GM23338 (cell line): Measurements from ENCODE around the gene SLCO3A1. TPM values are rescaled to one million over a fixed set of nuclear protein-coding genes. Genes with fewer than 3 reads are reported as not detected.

Experiments used
- ATAC-seq: fragments of 200-7000 bp; cut with Tn5 transposase; 3 replicates; pipeline ENCODE4 v1.9.1; 2020
- DNase-seq: peaks from one replicate; pipeline ENCODE4 v3.0.0-alpha.2; 2015; ENCODE audit warnings: low spot score
- H2AFZ ChIP-seq: fragments of 200-600 bp; sonication (generic); 2 replicates; pipeline ENCODE4 v1.8.0; 2016; ENCODE audit warnings: antibody characterized with exemption, mild to moderate bottlenecking, moderate library complexity
- H3F3A ChIP-seq: fragments of 200-600 bp; sonication (generic); replicated peaks from 2 replicates; pipeline ENCODE4 v1.8.0; 2017; ENCODE audit warnings: antibody characterized with exemption, mixed run types, low read depth
- H3K27ac ChIP-seq: fragments of 200-600 bp; sonication (generic); 2 replicates; pipeline ENCODE4 v1.6.1; 2016; ENCODE audit warnings: low read depth
- H3K27me3 ChIP-seq: fragments of 200-600 bp; sonication (generic); 2 replicates; pipeline ENCODE4 v1.8.0; 2016; ENCODE audit warnings: mild to moderate bottlenecking, mixed run types, moderate library complexity; ENCODE audit not compliant: insufficient read depth
- H3K36me3 ChIP-seq: fragments of 200-600 bp; sonication (generic); 2 replicates; pipeline ENCODE4 v1.8.0; 2016; ENCODE audit warnings: mild to moderate bottlenecking; ENCODE audit not compliant: insufficient read depth
- H3K4me1 ChIP-seq: fragments of 200-600 bp; sonication (generic); 2 replicates; pipeline ENCODE4 v1.8.0; 2016; ENCODE audit warnings: mild to moderate bottlenecking, moderate library complexity; ENCODE audit not compliant: insufficient read depth
- H3K4me2 ChIP-seq: fragments of 200-600 bp; sonication (generic); 2 replicates; pipeline ENCODE4 v1.7.1; 2017; ENCODE audit warnings: mixed run types
- H3K4me3 ChIP-seq: fragments of 200-600 bp; sonication (generic); 2 replicates; pipeline ENCODE4 v1.6.1; 2016; ENCODE audit warnings: mixed run types
- H3K79me2 ChIP-seq: fragments of 200-600 bp; sonication (generic); replicated peaks from 2 replicates; pipeline ENCODE4 v1.8.0; 2017; ENCODE audit warnings: mild to moderate bottlenecking; ENCODE audit not compliant: insufficient read depth
- H3K9me2 ChIP-seq: fragments of 200-600 bp; sonication (generic); 2 replicates; pipeline ENCODE4 v1.8.0; 2017; ENCODE audit not compliant: insufficient read depth
- H4K20me1 ChIP-seq: fragments of 200-600 bp; sonication (generic); replicated peaks from 2 replicates; pipeline ENCODE4 v1.8.0; 2017; ENCODE audit warnings: mild to moderate bottlenecking; ENCODE audit not compliant: insufficient read depth
- H3K27ac Mint-ChIP-seq: 2 replicates; pipeline ENCODE4 v1.8.0; 2020; ENCODE audit warnings: inconsistent platforms, mild to moderate bottlenecking, moderate library complexity, mixed read lengths
- H3K27me3 Mint-ChIP-seq: 3 replicates; pipeline ENCODE4 v1.8.0; 2022; ENCODE audit warnings: low read depth, mild to moderate bottlenecking, moderate library complexity, mixed read lengths, inconsistent platforms; ENCODE audit not compliant: insufficient read depth, poor library complexity
- H3K36me3 Mint-ChIP-seq: 3 replicates; pipeline ENCODE4 v1.8.0; 2021; ENCODE audit warnings: low read depth, mild to moderate bottlenecking, inconsistent platforms, moderate library complexity, mixed read lengths
- H3K4me1 Mint-ChIP-seq: 3 replicates; pipeline ENCODE4 v1.8.0; 2020; ENCODE audit warnings: mild to moderate bottlenecking, inconsistent platforms, mixed read lengths
- H3K4me3 Mint-ChIP-seq: 3 replicates; pipeline ENCODE4 v1.8.0; 2021; ENCODE audit warnings: moderate library complexity, mild to moderate bottlenecking, inconsistent platforms, mixed read lengths
- H3K9me3 Mint-ChIP-seq: 3 replicates; pipeline ENCODE4 v1.8.0; 2020; ENCODE audit warnings: moderate library complexity, mild to moderate bottlenecking, inconsistent platforms, mixed read lengths
- CREB1 ChIP-seq: fragments of 250-450 bp; sonication (Bioruptor Pico); IDR thresholded peaks from 2 replicates; pipeline ENCODE4 v1.5.0; 2020; ENCODE audit warnings: low read depth, mild to moderate bottlenecking, moderate library complexity
- EZH2 ChIP-seq: fragments of 200-600 bp; sonication (generic); IDR thresholded peaks from one replicate; pipeline ENCODE4 v1.8.0; 2017; ENCODE audit warnings: antibody characterized with exemption, mild to moderate bottlenecking, low read depth; ENCODE audit not compliant: unreplicated experiment
- EZH2phosphoT487 ChIP-seq: fragments of 200-600 bp; sonication (generic); IDR thresholded peaks from one replicate; pipeline ENCODE4 v1.8.1; 2018; ENCODE audit warnings: antibody characterized with exemption; ENCODE audit not compliant: unreplicated experiment
- JUNB ChIP-seq: IDR thresholded peaks from one replicate; pipeline ENCODE4 v1.6.1; 2016; ENCODE audit warnings: antibody characterized with exemption; ENCODE audit not compliant: unreplicated experiment
- NANOG ChIP-seq: IDR thresholded peaks from 2 replicates; pipeline ENCODE4 v1.6.1; 2016; ENCODE audit warnings: antibody characterized with exemption, borderline replicate concordance
- STAT1 ChIP-seq: IDR thresholded peaks from one replicate; pipeline ENCODE4 v1.6.1; 2016; ENCODE audit warnings: antibody characterized with exemption; ENCODE audit not compliant: unreplicated experiment
- ZNF114 ChIP-seq: fragments of 250-450 bp; sonication (Bioruptor Pico); IDR thresholded peaks from 2 replicates; pipeline ENCODE4 v1.5.0; 2020; ENCODE audit warnings: mild to moderate bottlenecking, moderate library complexity
- ZNF331 ChIP-seq: fragments of 250-450 bp; sonication (Bioruptor Pico); IDR thresholded peaks from 2 replicates; pipeline ENCODE4 v1.5.0; 2020; ENCODE audit warnings: low read depth, mild to moderate bottlenecking, moderate library complexity
- polyA plus RNA-seq: library from polyadenylated mRNA; unstranded; fragments of >200 nt; fragmentation: Nextera tagmentation; extraction: Ambion mirVana; gene quantifications from 2 replicates; pipeline ENCODE4 v1.2.1, GENCODE V29; 2016
- total RNA-seq: library from RNA; depleted of rRNA; stranded (reverse); fragments of >200 nt; shearing (Covaris generic); gene quantifications from 2 replicates; pipeline ENCODE4 v1.2.3, GENCODE V29; 2014
- TF ChIP-seq, protein P1 (sequence below): IDR thresholded peaks from one replicate; pipeline ENCODE4 v1.6.1; 2018; ENCODE audit warnings: antibody characterized with exemption; ENCODE audit not compliant: unreplicated experiment
- TF ChIP-seq, protein P2 (sequence below): IDR thresholded peaks from 2 replicates; pipeline ENCODE4 v1.6.1; 2016; ENCODE audit warnings: antibody characterized with exemption
- TF ChIP-seq, protein P3 (sequence below): fragments of 250-450 bp; sonication (Bioruptor Pico); IDR thresholded peaks from 2 replicates; pipeline ENCODE4 v1.5.0; 2020; ENCODE audit warnings: mild to moderate bottlenecking, moderate library complexity
- TF ChIP-seq, protein P4 (sequence below), 2 experiments: fragments of 200-600 bp in 1 of 2; sonication (generic) in 1 of 2; conservative IDR thresholded peaks; 2 replicates each; pipeline versions ENCODE4 v1.5.1 to v1.6.1; 2016 to 2017; ENCODE audit warnings: antibody characterized with exemption in 2 of 2, low read depth in 2 of 2, mild to moderate bottlenecking in 2 of 2, moderate library complexity in 1 of 2

The SLCO3A1 gene
- total and polyA plus RNA-seq, 2 experiments from 2014 or later, result 7.3 to 9.4 TPM

DNA sequence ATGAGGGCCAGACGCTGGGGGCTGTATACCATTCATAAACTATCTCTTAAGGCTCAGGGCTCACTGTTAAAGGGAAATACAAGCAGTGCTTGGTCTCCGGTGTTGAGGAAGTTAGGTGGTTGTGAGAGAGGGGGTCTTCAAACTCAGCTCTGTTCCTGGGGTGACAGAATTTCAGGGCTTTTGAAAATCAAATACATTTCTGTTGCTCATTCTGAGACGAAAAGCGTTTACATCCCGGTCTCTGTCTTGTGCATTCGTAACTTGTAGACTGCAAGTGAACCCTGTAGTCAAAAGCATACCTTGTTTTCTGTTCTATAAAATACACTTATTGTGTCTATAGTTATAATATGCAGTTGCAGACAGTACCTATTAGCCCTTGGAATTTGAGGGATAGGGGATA, 1.7 kb downstream of the SLCO3A1 start:
- H3K27ac Mint-ChIP-seq, result no peak overlapping the region
- Histone ChIP-seq H3K9me2 (no peaks in the 10 kb centered on the region), H3K4me1 (peaks cover 36% of the 10 kb centered on the region), H3K27me3 (peaks cover 17% of the 10 kb centered on the region), H3K79me2 (peaks cover 44% of the 10 kb centered on the region), H3K36me3 (no peaks in the 10 kb centered on the region), H3F3A (0 out of 2 replicates have a peak, but pooled peaks cover 13% of the 10 kb centered on the region), H3K4me2 (peak overlapping the region; percentile 88), H2AFZ (no peak overlapping the region), H3K4me3 (peak overlapping the region; percentile 78), H4K20me1 (peaks cover 7% of the 10 kb centered on the region), H3K27ac (no peak overlapping the region)
- ATAC-seq, result no peak
- peaks cover 39% of the 10 kb centered on the region for H3K4me1 Mint-ChIP-seq
- TF ChIP-seq, protein P1, sequence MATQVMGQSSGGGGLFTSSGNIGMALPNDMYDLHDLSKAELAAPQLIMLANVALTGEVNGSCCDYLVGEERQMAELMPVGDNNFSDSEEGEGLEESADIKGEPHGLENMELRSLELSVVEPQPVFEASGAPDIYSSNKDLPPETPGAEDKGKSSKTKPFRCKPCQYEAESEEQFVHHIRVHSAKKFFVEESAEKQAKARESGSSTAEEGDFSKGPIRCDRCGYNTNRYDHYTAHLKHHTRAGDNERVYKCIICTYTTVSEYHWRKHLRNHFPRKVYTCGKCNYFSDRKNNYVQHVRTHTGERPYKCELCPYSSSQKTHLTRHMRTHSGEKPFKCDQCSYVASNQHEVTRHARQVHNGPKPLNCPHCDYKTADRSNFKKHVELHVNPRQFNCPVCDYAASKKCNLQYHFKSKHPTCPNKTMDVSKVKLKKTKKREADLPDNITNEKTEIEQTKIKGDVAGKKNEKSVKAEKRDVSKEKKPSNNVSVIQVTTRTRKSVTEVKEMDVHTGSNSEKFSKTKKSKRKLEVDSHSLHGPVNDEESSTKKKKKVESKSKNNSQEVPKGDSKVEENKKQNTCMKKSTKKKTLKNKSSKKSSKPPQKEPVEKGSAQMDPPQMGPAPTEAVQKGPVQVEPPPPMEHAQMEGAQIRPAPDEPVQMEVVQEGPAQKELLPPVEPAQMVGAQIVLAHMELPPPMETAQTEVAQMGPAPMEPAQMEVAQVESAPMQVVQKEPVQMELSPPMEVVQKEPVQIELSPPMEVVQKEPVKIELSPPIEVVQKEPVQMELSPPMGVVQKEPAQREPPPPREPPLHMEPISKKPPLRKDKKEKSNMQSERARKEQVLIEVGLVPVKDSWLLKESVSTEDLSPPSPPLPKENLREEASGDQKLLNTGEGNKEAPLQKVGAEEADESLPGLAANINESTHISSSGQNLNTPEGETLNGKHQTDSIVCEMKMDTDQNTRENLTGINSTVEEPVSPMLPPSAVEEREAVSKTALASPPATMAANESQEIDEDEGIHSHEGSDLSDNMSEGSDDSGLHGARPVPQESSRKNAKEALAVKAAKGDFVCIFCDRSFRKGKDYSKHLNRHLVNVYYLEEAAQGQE, result no peak
- TF ChIP-seq, protein P2, sequence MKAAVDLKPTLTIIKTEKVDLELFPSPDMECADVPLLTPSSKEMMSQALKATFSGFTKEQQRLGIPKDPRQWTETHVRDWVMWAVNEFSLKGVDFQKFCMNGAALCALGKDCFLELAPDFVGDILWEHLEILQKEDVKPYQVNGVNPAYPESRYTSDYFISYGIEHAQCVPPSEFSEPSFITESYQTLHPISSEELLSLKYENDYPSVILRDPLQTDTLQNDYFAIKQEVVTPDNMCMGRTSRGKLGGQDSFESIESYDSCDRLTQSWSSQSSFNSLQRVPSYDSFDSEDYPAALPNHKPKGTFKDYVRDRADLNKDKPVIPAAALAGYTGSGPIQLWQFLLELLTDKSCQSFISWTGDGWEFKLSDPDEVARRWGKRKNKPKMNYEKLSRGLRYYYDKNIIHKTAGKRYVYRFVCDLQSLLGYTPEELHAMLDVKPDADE, result no peak
- TF ChIP-seq EZH2phosphoT487, result no peak
- no peak for TF ChIP-seq STAT1
- TF ChIP-seq, protein P3, sequence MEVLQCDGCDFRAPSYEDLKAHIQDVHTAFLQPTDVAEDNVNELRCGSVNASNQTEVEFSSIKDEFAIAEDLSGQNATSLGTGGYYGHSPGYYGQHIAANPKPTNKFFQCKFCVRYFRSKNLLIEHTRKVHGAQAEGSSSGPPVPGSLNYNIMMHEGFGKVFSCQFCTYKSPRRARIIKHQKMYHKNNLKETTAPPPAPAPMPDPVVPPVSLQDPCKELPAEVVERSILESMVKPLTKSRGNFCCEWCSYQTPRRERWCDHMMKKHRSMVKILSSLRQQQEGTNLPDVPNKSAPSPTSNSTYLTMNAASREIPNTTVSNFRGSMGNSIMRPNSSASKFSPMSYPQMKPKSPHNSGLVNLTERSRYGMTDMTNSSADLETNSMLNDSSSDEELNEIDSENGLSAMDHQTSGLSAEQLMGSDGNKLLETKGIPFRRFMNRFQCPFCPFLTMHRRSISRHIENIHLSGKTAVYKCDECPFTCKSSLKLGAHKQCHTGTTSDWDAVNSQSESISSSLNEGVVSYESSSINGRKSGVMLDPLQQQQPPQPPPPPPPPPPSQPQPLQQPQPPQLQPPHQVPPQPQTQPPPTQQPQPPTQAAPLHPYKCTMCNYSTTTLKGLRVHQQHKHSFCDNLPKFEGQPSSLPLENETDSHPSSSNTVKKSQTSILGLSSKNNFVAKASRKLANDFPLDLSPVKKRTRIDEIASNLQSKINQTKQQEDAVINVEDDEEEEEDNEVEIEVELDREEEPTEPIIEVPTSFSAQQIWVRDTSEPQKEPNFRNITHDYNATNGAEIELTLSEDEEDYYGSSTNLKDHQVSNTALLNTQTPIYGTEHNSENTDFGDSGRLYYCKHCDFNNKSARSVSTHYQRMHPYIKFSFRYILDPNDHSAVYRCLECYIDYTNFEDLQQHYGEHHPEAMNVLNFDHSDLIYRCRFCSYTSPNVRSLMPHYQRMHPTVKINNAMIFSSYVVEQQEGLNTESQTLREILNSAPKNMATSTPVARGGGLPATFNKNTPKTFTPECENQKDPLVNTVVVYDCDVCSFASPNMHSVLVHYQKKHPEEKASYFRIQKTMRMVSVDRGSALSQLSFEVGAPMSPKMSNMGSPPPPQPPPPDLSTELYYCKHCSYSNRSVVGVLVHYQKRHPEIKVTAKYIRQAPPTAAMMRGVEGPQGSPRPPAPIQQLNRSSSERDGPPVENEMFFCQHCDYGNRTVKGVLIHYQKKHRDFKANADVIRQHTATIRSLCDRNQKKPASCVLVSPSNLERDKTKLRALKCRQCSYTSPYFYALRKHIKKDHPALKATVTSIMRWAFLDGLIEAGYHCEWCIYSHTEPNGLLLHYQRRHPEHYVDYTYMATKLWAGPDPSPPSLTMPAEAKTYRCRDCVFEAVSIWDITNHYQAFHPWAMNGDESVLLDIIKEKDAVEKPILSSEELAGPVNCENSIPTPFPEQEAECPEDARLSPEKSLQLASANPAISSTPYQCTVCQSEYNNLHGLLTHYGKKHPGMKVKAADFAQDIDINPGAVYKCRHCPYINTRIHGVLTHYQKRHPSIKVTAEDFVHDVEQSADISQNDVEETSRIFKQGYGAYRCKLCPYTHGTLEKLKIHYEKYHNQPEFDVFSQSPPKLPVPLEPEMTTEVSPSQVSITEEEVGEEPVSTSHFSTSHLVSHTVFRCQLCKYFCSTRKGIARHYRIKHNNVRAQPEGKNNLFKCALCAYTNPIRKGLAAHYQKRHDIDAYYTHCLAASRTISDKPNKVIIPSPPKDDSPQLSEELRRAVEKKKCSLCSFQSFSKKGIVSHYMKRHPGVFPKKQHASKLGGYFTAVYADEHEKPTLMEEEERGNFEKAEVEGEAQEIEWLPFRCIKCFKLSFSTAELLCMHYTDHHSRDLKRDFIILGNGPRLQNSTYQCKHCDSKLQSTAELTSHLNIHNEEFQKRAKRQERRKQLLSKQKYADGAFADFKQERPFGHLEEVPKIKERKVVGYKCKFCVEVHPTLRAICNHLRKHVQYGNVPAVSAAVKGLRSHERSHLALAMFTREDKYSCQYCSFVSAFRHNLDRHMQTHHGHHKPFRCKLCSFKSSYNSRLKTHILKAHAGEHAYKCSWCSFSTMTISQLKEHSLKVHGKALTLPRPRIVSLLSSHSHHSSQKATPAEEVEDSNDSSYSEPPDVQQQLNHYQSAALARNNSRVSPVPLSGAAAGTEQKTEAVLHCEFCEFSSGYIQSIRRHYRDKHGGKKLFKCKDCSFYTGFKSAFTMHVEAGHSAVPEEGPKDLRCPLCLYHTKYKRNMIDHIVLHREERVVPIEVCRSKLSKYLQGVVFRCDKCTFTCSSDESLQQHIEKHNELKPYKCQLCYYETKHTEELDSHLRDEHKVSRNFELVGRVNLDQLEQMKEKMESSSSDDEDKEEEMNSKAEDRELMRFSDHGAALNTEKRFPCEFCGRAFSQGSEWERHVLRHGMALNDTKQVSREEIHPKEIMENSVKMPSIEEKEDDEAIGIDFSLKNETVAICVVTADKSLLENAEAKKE (CRISPR knock-in tag), result no peak
- no peak for TF ChIP-seq ZNF331 (CRISPR knock-in tag)
- no peak for TF ChIP-seq CREB1
- TF ChIP-seq JUNB, result no peak
- TF ChIP-seq ZNF114 (CRISPR knock-in tag), result no peak
- TF ChIP-seq, protein P4, sequence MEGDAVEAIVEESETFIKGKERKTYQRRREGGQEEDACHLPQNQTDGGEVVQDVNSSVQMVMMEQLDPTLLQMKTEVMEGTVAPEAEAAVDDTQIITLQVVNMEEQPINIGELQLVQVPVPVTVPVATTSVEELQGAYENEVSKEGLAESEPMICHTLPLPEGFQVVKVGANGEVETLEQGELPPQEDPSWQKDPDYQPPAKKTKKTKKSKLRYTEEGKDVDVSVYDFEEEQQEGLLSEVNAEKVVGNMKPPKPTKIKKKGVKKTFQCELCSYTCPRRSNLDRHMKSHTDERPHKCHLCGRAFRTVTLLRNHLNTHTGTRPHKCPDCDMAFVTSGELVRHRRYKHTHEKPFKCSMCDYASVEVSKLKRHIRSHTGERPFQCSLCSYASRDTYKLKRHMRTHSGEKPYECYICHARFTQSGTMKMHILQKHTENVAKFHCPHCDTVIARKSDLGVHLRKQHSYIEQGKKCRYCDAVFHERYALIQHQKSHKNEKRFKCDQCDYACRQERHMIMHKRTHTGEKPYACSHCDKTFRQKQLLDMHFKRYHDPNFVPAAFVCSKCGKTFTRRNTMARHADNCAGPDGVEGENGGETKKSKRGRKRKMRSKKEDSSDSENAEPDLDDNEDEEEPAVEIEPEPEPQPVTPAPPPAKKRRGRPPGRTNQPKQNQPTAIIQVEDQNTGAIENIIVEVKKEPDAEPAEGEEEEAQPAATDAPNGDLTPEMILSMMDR (conservative IDR thresholded peaks at IDR 0.05; ENCODE audit: low read depth in 2 of 2), result no peak
- TF ChIP-seq EZH2, result no peak
- no peak for TF ChIP-seq NANOG
- no peaks in the 10 kb centered on the region for H3K36me3 Mint-ChIP-seq
- no peaks in the 10 kb centered on the region for H3K9me3 Mint-ChIP-seq
- peaks cover 16% of the 10 kb centered on the region for H3K27me3 Mint-ChIP-seq
- DNase-seq, result no peak
- H3K4me3 Mint-ChIP-seq, result peak overlapping the region; percentile 79
